GM21529 (cell line): ENCODE results near the gene SPX.

ENCODE experiments used
- ATAC-seq: cut with Tn5 transposase; IDR thresholded peaks from one replicate; pipeline ENCODE4 v1.9.1; 2021; ENCODE audit not compliant: unreplicated experiment

The SPX gene

DNA sequence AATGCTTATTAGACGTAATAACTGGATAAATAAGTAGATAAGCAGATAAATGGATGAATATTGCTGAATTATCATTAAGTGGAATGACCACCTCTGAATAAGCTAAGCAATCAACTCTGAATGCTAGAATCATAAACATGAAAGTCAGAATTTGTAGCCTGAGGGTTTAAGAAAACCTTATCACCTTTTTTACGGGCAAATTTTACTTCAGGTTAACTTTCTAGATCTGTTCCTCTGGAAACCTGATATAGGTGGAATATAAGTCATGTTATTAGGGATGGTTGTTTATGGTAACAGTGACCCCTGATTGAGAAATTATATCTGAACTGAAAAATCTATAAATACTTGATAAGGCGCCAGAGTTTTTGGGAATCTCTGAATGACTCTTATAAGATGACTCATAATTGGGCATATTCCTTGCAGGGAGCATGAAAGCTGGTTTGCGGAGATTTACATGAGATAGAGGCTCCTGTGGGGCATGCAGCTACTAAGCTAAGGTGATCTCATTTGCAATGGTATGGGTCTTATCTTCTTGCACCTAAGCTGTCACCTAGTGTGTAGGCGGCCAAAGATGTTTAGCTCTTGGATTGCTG, 12.1 kb downstream of the SPX start:
- no peak for ATAC-seq

GRCh38 chr12:21539797-21540196, 13.7 kb downstream of the SPX start:
- ATAC-seq, result no peak

DNA sequence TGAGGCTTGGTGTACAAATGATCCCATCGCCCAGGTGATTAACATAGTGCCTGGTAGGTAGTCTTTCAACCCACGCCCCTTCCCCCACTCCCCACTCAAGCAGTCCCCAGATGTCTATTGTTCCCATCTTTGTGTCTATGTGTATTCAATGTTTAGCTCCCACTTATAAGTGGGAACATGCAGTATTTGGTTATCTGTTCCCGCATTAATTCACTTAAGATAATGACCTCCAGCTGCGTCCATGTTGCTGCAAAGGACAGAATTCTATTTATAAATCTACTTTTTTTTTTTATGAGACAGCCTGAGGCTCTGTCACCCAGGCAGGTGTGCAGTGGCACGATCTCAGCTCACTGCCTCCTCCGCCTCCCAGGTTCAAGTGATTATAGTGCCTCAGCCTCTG, 15.7 kb downstream of the SPX start:
- ATAC-seq, result no peak

GRCh38 chr12:21542403-21542802, 16.3 kb downstream of the SPX start:
- ATAC-seq, result no peak

DNA sequence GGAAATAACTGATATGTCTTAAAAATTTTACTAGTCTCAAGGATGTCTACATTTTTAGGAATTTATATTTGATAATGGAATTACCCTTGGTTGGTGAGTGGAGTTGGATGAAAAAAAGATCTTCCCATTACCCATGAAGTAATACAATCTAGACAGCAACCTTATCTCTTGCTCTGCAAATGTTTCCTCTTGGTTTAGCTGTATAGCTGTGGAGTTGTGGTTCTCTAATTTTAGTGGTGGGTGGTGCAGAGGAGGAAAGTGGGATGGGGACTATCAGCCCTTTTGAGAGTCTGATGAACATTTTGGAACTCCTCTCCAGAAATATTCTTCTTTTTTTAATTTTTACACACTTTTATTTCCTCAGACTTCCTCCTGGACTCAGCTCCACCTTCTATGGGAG, 17.1 kb downstream of the SPX start:
- ATAC-seq, result no peak

GRCh38 chr12:21545557-21545956, 19.5 kb downstream of the SPX start:
- ATAC-seq, result no peak

- no peak for ATAC-seq
Observed at GRCh38 chr12:21546716-21547115, 20.6 kb downstream of the SPX start.

GRCh38 chr12:21547437-21547836, 21.3 kb downstream of the SPX start:
- no peak for ATAC-seq

GRCh38 chr12:21551841-21552465, 25.9 kb downstream of the SPX start:
- no peak for ATAC-seq

GRCh38 chr12:21552635-21553328, 26.7 kb downstream of the SPX start:
- no peak for ATAC-seq

GRCh38 chr12:21553329-21553675, 27.2 kb downstream of the SPX start:
- no peak for ATAC-seq

- ATAC-seq, result no peak
Observed at GRCh38 chr12:21558100-21558679, 32.1 kb downstream of the SPX start.

DNA sequence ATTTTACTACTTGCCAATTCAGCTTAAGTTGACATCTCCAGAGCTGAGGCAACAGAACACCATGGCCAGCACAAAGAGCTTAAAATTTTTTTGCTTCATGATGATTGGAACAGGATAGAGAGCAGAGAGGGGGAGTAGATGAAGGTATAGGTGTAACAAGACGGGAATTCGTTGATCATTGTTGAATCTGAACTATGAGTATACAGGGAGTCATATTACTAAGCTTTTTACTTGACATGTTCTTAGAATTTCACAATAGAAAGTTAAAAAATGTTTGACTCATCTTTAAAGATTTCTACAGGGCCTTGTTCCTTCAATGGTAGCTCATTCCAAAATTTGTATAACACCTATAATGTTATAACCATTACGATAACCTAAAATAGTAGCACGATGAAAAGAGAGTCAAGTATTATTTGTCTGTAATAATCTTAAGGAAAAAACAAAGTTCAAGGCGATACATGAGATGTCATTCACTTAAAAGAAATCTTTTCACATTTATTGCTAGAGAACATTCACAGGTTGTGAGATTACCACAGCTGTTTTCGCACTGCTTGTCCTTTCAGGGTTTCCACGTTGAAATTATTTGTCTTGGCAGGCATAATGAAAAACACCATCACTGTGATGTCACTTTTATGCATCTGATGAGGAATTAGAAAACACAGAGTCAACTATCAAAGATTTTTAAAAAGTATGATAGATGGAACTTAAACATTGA, 33.9 kb downstream of the SPX start:
- ATAC-seq, result no peak

DNA sequence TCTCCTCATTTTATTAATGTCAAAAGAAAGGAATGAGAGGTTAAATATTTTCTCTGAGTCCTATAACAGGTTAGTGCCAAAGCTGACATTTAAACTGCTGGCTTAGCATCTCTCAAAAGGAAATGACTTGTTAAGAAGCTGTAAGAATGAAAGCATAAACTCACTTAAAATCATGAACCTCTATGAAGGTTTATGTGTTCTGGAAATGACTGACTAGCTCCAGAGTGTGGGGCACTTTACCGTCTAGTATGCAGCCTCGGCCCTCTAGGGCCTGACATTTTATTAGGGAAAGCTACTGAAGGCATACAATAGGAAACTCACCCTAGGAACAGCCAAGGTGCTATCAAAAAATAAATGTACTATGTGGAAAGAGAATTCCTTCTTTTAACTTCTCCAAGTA, 35.1 kb downstream of the SPX start:
- no peak for ATAC-seq

DNA sequence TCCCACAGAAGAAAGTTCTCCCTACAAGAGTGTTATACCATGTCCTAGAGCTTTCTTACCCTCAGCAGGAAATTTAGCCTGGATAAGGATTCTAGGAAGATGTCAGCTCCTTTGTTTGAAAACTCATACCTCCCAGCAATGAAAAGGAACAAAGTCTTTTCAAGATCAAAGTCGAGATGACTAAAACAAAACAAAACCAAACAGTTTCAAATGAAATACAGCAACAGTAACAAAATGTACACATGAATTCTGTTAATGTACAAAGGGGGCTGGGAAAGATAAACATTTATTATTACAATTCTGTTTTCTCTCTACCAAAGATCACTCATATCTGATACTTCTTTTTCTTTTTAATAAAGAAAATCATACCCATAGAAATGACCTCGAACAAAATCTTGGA, 36.8 kb downstream of the SPX start:
- ATAC-seq, result no peak

- no peak for ATAC-seq
Observed at GRCh38 chr12:21566223-21566906, 40.3 kb downstream of the SPX start.

DNA sequence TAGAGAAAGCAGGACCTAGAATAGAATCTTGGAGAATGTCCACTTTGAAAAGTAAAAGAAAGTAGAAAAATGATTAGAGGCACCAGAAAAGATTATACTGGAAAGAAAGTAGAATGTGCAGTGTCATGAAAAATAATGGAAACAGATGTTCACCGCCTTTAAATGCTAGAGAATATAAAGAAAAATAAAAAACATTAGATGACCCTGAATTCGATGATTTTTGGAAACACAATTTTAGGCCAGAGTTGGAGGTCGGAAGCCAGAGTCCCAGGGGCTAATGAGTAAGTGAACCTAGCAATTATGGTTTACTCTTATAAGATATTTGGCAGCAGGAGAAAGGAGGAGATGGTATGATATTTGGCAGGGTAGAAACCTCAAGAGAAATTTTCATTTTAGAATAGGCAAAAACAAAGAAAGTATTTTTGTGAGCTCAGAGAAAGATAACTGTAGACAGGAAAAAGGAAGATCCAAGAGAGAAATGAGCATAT, 40.9 kb downstream of the SPX start:
- no peak for ATAC-seq

GRCh38 chr12:21568115-21568514, 42.0 kb downstream of the SPX start:
- ATAC-seq, result no peak

DNA sequence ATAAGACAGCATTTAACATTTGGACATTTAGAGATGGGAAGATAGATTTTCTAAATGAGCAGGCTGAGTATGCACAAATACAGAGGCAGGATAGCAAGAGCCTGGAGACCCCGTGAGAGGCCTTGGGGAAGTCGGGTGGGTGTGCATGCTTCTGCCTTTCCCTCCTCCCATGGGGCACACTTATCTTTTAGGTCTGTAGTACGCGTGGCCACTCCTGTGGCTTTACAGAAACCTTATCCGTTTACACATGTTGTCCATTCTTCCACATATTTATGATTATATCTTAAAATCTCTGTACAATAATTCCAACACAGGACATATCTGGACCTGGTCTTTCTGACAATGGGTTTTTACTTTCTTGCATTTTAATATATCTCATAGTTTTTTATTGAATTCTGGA, 45.0 kb downstream of the SPX start:
- no peak for ATAC-seq

DNA sequence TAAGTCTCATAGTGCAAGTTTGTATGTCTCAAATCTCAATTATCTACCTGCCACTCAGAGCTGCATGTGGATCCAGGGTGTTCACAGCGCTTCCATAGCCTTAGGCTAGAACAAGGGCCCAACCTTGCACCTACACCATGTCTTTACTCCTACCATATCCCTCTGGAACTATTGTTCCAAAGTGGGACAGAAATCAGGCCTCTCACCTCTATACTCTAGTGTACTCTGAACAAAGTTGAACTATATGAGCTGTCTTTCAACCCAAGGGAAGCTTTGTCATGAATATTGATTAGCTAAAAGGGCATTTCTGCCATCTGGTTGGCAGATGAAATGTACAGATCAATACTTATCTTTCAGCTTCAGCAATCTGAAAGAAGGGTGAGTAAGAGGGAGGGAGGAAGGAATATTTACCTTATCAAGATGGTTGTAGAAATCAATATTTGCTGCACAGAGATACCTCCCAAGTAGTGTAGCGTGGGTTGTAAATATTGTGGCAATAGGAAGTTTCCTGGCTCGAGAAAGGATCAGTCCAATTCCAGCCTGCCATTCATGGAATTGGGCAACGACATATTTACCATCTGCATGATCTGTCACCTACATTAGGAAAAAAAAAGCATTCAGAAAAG, 47.8 kb downstream of the SPX start:
- no peak for ATAC-seq

DNA sequence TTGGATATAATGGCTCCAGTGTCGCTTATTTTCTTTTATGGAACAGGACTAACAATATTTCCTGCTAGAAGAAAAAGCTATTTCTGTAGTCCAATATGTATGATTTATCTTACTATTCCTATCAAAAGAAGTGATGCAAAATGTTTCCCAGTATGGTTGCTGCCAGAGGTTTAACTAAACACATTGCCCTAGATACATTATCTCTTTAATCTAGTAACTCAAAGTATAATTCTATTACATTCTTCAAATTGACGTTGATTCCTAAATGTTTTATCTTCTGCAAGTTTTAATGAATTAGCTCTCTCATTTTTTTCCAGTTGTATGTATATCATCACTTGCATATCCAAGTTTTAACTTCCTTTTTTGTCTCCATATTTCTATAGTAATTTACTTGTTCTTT, 50.3 kb downstream of the SPX start:
- ATAC-seq, result no peak
